GM19328 (cell line): ENCODE data around the gene TEX38.
"Not testable (repeated sequence)": the region's sequence is repeated elsewhere in the genome, so short reads cannot be mapped to it uniquely, and the experiment has no call there.

Source experiments
- ATAC-seq: cut with Tn5 transposase; IDR thresholded peaks from one replicate; pipeline ENCODE4 v1.9.1; 2021; ENCODE audit warnings: mild to moderate bottlenecking, moderate library complexity; ENCODE audit not compliant: unreplicated experiment

The TEX38 gene

DNA sequence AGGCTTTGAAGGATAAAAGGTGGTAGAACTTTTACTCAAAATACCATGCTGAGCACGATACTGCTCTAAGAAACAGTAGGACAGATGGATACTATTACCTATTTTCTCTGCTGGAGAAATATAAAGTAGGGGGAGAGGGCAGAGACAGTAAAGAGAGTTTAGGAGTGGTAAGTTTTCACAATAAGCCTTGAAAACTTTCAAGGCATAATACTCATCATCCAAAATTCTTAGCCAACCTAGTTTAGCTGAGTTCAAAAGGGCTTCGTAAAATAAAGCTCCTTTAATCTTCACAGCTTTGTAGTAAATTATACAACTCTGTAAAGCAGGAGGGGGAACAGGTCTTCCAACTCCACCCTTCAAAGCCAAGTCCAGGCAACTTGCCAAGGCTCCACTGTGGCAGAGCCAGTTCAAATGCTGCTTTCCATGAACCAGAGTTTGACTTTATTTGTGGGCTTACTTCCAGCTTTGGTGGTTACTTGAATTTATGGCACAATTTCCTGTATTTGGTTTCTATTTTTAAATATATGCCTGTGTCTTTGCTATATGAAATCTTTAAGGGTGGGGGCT is 15.5 kb downstream of the TEX38 start:
- no peak for ATAC-seq

DNA sequence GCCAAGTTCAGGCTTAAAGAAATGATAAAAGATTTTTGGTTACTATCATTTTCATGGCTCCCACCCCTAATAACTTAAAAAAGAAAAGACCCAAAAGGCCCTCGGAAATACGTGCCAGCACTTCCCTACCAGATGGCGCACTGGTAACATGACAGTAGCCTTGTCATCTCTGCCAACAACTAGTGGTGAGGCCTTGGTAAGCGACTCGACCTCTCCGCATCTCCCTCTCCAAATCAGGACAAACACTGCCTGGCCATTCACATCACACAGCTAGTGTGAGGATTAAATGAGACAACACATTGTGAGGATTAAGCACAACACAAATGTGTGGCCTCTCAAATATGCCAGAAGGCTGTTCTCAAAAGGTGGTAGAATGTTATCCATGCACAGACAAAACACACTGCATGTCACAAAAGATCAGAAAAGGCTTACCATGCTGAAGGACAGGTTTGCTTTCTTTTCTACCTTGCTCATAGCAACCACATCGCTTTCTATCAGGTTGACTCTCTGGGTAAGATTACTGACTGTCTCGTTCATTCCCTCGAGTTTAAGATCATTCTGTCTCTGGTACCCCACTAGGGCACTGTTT is 16.4 kb downstream of the TEX38 start:
- ATAC-seq = no peak

DNA sequence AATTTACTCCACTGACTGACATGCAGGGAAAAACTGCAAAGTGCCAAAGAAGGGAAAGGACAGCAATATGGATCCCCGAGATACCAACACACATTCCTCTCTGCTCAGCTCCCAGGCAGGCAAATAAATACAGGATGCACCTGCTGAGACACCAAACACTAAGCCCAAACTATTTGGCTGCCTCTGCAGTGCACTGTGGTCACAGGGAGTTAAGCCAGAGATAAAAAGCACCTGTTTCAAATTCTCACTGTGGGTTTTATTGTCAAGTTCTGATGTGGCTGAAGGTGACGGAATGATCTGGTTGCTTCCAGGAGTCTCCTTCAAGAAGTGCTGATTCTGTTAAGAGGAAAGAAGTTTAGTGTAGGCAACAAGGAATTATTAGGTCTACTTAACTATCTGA is 17.7 kb downstream of the TEX38 start:
- ATAC-seq = no peak

DNA sequence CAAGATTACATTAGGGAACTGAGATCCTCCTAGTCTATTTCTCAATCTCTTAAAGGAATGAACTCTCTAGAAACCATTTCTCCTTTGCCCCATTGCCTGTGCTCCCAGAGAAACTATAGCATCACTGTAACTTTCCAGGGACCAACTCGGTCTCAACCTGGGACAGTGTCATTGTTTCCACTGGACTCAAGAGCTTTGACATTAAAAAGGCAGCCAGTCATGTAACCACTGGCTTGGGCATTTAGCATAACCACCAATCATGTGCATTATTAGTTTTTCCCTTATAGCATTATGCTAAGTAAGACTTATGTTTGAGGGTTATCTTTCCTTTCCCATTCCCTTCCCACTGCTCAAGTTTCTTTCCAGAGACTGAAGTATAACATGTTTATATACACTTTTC is 18.2 kb downstream of the TEX38 start:
- ATAC-seq = no peak

DNA sequence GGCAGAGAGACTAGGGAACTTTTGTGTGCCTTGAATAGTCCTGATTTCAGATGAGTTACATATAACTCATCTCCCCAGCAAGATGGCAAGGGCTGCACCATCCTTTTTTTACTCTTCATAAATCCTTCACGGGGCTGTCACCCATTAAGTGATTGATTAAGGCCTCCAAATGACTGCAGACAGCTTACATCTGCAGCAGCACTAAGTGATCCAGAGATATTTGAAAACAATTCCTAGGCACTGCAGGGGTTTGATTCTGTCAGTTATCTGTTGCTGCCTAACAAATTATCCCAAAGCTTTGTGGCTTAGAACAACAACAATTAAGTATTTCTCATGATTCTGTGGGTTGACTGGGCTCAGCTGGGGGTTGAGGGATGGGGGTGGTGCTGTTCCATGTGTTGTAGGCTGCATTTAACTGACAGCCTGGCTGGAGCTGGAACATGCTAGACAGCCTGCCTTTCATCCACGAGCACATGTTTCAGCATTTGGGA is 19.3 kb downstream of the TEX38 start:
- ATAC-seq = no peak

DNA sequence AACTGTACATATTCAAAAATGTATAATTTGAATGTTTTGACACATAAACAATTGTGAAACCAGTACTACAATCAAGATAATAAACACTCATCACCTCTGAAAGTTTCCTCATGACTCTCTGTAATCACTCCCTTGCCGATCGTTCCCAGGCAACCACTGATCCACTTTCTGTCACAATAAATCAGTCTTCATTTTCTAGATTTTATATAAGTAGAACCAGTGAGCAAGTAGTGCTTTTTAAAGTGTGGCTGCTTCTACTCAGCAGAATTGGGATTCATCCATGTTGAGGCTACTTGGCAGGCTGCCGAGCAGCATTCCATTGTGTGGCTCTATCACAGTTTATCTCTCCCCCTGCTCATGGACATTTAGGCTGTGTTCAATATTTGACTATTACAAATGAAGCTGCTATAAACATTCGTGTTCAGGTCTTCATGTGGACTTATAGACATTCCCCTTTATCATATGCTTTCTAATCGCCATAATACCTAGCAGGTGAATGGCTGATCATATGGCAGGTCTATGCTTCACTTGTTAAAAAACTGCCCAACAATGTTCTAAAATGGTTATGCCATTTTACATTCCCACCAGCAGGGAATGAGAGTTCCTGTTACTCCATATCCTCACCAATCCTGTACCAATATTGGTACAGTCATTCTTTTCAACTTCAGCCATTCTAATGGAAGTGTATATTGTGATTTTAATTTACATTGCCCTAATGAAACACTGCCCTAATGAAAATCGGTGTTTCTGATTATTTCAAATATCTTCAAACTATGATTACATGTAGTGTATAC is 20.5 kb downstream of the TEX38 start:
- ATAC-seq = no peak

DNA sequence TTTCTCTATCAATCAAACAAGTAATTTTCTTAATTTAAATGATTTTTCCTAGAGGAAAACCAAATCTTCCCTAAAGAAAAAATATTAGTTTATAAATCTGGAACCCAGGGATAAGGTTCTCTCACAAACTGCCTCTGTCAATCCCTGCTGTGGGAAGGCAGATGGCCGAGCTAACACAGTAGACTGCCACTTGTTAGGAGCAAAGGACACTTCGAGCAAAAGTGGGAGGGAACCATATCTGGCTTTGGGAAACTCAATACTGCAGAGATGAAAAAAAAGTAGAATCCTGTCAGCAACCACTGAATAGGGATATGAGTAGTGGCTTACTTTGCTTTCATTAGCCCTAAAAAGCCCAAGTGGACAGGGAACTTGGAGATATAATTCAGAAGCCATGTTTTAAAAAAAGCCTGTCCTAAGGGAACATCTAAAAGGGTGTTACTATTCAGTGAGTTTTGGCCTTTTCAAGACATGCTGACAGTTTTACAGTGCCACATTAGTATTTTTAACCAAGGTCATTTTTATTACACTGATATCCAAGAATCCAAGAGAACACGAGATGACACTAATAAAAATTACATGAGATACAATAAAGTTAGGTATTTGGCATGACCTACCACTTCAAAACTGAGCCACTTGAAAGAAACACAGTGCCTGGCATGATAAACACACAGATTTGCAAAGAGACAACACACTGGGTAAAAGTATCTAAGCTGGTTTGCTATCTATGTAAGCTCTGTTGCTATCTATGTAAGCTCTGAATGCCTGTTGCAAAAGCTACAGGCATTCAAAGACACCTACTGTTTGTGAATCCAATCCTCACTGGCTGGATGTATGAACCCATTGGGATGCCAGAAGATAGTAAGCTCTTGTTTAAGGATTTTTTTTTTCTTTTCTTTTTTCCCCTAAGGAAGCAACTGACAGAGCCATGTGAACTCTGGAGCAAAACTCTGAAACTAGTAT is 21.4 kb downstream of the TEX38 start:
- no peak for ATAC-seq

DNA sequence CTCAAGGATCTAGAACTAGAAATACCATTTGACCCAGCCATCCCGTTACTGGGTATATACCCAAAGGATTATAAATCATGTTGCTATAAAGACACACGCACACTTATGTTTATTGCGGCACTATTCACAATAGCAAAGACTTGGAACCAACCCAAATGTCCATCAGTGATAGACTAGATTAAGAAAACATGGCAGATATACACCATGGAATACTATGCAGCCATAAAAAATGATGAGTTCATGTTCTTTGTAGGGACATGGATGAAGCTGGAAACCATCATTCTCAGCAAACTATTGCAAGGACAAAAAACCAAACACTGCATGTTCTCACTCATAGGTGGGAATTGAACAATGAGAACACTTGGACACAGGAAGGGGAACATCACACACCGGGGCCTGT is 23.0 kb downstream of the TEX38 start:
- not testable (repeated sequence) for ATAC-seq

DNA sequence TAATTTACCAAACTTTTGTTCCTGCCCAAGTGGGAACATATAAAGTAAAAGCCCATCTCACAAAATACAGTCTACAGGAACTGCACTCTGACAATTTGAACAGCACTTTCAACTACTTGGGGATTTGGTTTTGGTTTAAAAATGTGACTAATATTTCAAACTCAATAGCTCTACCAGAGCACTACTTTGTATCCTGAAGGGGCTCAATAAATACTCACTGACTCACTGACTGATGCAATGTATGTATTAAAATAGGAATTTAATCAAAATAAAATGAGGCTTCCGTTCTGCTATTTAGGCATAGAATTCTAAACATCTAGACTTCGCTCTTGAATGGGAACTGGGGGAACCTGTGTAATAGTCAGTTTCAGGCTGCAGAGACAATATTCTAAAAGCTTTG is 25.4 kb downstream of the TEX38 start:
- ATAC-seq = no peak

DNA sequence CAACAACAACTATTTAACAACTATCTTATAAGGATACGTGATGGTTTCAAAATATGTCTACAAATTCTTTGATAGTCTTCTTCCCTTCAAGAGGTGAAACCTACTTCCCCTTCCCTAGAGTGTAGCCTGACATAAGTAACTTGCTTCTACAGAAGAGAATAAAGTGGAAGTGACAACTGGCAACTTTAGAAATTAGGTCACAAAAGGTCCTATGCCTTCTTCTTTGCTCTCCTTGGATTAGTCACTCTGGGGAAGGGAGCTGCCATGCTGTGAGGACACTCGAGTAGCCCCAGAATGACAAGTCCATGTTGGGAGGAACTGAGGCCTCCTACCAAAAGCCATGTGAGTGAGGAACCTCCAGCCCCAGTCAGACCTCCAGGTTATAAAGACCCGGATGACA is 28.0 kb downstream of the TEX38 start:
- no peak for ATAC-seq

DNA sequence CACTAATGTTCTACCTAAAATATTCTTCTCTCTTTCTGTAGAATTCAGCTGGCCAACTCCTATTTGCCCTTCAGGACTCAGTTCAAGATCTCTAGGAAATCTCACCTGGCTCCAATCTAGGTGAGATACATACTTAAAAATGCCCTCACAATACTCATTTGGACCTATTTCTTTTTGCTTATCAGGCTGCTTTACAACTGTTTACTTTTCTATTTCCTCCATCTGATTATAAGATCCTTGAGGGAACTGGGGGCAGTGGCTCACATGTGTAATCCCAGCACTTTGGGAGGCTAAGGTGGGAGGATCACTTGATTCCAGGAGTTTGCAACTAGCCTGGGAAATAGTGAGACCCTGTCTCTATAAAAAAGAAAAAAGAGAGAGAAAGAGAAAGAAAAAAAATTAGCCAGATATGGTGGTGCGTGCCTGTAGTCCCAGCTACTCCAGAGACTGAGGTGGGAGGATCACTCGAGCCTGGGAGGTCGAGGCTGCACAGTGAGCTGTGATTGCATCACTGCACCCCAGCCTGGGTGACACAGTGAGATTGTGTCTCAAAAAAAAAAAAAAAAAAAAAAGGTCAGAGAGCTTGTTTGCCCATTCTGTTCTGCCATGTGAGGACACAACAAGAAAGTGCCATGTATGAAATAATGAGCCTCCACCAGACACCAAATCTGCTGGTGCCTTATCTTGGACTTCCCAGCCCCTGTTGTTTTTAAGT is 32.4 kb downstream of the TEX38 start:
- ATAC-seq = no peak

DNA sequence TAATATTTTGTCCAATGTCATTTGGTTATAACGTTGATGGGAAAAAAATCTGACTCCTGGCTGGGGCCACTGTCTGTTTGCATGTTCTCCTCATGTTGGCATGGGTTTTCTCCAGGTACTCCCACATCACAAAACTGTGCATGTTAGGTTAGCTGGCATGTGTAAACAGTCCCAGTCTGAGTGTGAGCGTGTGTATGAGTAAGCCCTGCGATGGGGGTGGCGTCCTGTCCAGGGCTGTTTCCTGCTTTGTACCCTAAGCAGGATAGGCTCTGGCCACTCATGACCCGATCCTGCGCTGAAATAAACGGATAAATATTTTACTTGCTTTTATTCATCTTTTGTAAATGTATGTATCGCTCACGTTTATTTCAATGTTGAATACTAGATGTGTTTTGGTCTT is 33.8 kb downstream of the TEX38 start:
- no peak for ATAC-seq

DNA sequence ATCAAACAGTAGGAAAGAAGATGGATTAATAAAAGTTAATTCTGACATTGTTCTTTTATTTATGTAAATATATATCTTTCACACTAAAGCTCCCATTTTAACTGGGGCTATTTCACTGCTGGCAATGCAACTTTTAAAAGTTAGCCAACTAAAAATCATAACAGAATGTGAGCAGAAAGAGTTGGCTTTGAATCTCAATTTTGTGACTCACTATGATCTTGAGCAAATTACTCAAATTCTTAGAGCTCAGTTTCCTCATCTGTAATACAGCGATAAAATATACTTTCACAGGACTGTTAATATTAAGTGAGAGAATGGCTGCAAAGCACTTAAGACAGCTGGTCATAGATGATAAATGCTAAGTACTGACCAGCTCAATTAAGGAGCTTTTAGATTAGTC is 36.5 kb downstream of the TEX38 start:
- ATAC-seq = no peak

DNA sequence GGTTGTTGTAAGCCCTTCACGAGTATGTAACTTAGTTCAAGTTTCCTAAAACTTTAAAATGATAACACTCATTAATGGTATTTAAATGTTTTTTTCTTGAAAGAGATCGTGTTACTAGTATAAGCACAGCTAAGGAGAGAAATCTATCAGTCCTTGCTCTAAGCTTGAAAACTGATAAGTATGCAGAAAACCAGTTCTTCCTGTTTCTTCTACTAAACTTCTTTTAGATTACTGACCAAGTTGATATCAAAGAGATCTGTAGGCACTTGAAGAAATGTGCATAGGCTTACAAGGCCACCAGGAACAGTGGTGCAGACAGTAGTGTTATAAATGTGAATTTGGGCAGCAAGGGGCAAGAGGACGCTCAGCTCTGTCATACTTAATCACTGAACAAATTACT is 43.3 kb downstream of the TEX38 start:
- ATAC-seq = no peak

DNA sequence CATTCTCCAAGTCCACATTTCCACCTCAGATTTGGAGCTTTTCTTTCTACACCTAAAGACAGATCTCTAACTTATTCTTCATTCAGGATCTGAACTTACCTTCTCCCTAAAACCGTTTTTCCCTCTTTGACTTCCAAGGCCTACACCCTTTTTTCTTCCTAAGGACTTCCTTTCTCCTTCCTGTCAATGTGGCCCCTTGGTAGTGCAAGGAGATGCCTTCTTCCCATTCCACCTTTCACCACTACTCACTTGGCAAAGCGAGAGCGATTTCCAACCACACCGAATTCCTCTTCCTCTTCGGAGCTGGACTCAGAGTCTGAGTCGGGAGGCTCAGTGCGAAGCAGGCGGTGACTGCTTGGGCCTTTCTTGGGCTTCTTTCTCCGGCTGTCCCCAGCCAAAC is 46.0 kb downstream of the TEX38 start:
- no peak for ATAC-seq

DNA sequence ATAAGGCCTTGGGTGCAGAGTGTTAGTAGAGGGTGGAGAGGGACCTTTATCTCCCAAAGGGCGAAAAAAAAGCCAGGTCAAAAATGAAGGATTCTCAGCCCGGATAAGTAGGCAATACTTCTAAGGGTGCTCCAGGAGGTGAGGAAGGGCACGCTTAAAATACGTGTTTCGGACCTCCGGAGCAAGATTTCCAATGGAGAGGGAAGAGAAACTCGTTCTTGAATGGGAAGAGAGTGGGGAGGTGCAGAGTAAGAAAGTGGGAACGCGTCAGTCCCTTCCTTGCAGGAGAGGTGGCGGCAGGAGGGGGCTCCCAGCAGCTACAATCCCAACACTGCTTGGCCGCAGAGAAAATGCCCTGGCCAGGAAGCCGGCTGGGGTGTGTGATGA is 46.7 kb downstream of the TEX38 start:
- ATAC-seq = no peak

DNA sequence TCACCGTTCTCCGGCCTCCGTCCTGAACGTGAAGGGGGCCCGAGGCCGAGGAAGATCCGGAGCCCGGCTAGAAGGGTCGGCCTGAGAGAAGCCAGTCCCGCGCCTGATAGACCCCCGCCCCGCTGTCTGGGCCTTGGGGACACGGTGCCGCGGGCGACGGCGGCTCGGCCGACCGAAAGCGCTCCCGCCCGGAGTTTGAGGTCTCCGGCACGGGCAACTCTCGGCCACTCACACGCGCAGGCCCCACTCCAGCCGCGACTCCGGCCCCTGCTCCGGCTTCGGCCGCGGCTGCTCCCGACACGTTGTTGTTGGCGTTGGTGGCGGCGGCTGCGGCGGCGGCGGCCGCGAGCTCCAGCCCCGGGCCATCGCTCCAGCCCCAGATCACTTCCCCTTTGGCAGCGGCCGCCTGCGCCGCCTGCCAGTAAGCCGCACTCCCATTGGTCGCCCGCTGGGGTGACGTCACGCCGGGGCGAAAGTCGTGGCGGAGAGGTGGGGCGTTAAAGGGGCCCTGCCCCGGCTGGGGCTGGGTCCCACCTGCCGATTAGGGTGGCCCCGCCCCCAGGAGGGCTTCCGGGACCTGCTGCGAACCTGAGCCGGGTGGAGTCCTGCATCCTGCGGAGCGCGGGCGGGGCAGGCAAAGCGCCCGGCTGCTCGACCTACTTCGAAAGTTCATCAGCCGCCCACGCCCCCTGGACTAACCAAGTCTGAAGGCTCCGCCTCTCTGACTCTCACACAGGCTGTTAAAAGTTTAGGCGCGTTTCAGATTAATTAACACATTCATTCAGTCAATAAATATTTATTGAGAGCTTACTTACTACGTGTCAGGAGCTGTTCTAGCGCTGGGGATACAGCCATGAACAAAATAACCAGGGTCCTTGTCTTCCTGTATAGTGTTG is 47.3 kb downstream of the TEX38 start, which contains the start of gene EFCAB14:
Gene EFCAB14 (minus strand): TSS at position 388 of the 896 bp plus-strand sequence. CDS start 1,027 bp downstream, outside the sequence.
- ATAC-seq = peak; percentile 98

DNA sequence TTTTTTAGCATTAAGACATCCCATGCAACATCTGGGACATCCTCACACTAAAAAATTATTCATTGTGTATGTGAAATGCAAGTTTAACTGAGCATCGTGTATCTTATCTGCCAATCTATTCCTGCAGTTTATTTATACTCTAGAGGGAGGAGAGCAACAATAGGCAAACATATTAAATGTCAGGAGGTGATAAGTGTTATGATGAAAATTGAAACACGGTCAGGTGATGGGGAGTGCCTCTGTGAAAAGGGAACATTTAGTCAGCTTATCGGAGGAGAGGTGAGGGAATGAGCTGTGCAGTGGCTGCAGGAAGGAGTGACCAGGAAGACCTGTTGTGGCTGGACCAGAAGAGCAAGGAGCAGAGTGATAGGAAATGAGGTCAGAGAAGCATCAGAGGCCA is 48.0 kb downstream of the TEX38 start:
- ATAC-seq = no peak

DNA sequence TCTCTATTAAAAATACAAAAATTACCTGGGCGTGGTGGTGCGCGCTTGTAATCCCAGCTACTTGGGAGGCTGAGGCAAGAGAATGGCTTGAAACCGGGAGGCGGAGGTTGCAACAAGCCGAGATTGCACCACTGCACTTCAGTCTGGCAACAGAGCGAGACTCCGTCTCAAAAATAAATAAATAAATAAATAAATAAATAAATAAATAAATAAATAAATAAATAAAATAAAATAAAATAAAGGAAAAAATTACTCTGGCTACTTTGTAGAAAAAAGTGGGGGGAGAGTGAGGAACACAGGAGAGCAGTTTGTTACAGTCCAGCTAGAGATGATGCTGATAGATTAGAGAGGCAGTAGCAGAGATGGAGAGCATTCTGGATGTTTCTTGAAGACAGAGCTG is 48.7 kb downstream of the TEX38 start:
- ATAC-seq = not testable (repeated sequence)
